GM19239 (cell line): Measurements from ENCODE around the gene FBXO9.
"Not testable (repeated sequence)": the region's sequence is repeated elsewhere in the genome, so short reads cannot be mapped to it uniquely, and the experiment has no call there.

ENCODE experiments used
- DNase-seq: peaks from one replicate; pipeline ENCODE4 v3.0.0; 2011; ENCODE audit warnings: low spot score; ENCODE audit not compliant: insufficient read length
- FAIRE-seq: peaks from 2 replicates; lab custom pipeline; 2011; peaks lifted over from hg19 to GRCh38; lab: Jason Lieb, UNC

Gene FBXO9

GRCh38 chr6:53045891-53046673 is 19.1 kb upstream of the FBXO9 start:
- FAIRE-seq (no peak), DNase-seq (no peak)

DNA sequence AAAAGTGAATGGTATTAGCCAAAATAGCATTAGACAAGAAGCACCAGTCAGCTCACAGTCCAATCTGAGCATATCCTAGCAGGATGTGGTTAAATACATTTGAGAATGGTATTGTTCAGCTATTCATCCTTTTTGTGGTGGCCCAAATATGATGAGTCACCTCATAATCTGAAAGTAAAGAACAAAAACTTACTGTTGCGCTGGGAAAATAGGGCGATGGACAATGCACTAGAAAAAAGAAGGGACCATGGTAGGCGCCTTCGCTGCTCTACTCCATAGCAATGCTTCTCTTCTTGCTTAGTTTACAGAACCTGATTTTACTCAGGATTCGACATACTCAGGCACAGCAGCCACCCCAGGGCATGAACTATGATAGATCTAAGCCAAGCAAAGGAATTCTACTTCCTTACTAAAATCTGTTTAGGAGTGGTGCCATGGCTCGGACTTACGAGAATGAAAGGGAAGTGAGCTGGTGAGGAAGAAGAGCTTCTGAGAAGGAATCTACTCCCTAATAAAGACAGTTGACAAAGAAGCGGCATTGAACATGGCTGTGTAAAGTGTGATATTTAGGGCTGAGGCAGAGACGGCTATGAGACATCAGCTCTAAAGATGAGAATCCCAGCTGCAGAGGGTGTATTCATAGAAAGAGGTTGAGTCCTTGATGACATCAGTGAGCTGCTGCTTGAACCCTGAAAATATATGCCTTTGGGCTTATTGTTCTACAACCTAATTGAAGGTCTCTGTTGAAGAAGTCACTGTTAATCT is 16.6 kb upstream of the FBXO9 start:
- DNase-seq (peak; percentile 21), FAIRE-seq (peak; percentile 90)

GRCh38 chr6:53049415-53049814 is 15.8 kb upstream of the FBXO9 start:
- no peak for DNase-seq
- FAIRE-seq: no peak

- FAIRE-seq, DNase-seq: not testable (repeated sequence)
Measured at GRCh38 chr6:53052152-53052551, 13.1 kb upstream of the FBXO9 start.

DNA sequence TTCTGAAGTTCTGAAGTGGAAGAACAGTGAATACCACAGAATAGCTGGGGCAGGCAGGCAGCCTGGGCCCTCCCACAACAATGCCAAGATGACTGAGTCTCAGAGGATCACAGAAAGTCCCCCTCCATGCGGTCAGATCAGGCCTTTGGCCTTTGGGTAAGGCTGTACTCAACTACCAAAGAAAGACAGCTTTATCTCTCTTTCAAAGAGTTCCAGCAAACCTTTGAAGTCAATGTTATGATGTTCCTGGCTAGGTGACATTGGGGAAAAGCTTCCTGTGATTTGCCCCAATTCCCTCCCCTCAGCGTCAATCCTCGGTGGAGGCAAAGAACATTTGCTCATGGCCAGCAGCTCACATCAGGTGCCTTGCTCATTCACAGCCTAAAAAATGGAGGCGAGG is 10.7 kb upstream of the FBXO9 start:
- DNase-seq (no peak), FAIRE-seq (no peak)

- DNase-seq: no peak
- FAIRE-seq: no peak
Measured at GRCh38 chr6:53055873-53056272, 9.3 kb upstream of the FBXO9 start.

- no peak for FAIRE-seq
- DNase-seq: no peak
Measured at GRCh38 chr6:53056273-53056672, 8.9 kb upstream of the FBXO9 start.

GRCh38 chr6:53058388-53059195 is 6.6 kb upstream of the FBXO9 start:
- FAIRE-seq (no peak), DNase-seq (no peak)

GRCh38 chr6:53059648-53060589 is 5.3 kb upstream of the FBXO9 start:
- no peak for FAIRE-seq
- DNase-seq: no peak

GRCh38 chr6:53062169-53062539 is 3.0 kb upstream of the FBXO9 start:
- FAIRE-seq (no peak), DNase-seq (no peak)

- FAIRE-seq, DNase-seq: not testable (repeated sequence)
Measured at GRCh38 chr6:53064255-53064654, 949 bp upstream of the FBXO9 start.

DNA sequence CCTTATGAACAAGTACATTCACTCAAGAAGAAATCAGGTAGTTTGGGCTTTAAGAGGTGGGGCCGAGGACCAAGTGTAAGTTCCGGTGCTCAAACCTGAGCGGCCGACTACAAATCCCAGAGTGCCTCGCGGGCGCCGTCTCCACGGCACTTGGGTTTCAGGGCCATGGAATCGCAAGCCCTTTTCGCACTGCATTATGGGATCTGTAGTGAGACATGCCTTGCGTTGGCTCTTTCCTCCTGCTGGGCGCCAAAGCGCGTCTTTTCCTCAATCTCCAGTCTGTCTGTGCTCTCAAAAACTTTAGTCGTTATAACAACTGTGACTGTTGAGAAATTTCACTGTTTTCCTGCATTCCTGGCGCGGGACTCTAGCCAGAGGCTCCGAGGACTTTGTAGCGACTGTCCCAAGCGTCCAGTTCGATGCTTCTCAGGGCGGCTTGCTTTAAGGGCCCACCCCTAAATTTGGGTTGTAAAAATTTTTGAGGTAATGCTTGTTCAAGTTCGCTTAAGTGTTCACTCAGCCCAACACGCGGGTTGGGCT is 408 bp upstream of the FBXO9 start:
- DNase-seq (peak; percentile 73), FAIRE-seq (peak; percentile 94)

GRCh38 chr6:53066077-53066417 is 843 bp downstream of the FBXO9 start:
- FAIRE-seq: no peak
- no peak for DNase-seq

DNA sequence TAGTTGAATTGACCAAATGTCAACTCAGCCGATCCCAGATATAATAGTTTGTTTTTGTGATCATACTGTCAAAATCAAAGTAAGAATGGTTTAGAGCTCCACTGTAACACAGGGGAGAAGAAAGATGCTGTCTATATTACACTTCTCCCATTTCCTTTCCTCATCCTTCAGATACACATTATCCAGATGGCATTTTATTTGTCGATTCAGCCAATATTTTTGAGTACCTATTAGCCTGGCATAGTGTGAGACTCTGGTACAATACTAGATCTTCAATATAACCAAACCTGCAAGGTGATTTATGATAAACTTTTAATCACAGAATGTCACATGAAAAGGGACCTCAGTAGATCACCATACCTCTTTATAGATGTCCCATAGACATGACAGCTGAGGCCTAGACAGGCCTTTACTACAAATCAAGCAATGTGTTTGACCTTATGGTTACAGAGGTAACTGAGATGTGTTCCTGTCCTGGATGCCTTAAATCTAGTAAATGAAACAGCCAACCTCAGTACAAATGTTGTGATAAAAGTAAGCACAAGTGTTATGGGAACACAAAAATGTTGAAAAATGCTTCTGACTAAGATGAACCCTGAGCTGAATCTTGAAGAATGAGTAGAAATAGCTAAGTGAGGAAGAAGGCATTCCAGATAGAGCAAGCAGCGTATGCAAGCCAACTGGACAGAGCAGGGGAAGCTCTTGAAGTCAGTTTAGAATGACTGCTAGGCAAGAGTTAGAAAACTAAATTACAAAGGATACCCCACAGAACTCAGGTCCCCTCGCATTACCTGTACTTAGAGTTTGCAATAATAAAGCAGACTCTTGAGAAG is 1.9 kb downstream of the FBXO9 start:
- DNase-seq: no peak

GRCh38 chr6:53067849-53068361 is 2.7 kb downstream of the FBXO9 start:
- FAIRE-seq (no peak), DNase-seq (no peak)

More for the DNA sequence above, 1.9 kb downstream of the FBXO9 start:
- FAIRE-seq: no peak

- DNase-seq (no peak), FAIRE-seq (no peak)
Measured at GRCh38 chr6:53069427-53069826, 4.2 kb downstream of the FBXO9 start.

DNA sequence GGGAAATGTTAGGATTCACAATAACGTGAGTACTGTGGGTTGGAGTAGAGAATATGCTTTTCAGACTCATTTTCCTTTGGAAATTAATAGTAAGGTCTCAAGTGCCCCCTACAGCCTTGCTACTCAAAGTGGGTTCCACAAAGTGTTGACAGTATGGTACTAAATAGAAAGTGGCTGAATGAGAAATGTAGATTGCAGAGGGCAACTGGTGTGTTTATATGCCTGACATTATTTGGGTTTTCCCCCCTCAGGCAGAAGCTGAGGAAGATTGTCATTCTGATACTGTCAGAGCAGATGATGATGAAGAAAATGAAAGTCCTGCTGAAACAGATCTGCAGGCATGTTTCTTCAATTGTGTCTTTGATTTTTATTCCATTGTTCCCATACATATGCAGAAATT is 5.6 kb downstream of the FBXO9 start:
- no peak for DNase-seq
- FAIRE-seq: peak; percentile 83

DNA sequence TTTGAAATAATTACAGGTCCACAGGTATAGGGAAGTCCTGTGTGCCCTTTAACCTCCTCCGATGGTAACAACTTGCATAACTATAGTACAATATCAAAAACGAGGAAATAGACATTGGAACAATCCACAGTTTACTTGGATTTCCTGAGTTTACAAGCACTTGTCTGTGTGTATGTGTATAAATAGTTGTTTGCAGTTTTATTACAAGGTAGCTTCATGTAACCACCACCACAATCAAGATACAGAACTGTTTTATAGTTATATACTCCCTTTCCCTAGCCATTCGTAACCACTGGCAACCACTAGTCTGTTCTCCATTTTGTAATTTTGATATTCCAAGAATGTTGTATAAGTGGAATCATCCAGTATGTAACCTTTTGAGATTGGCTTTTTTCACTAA is 9.1 kb downstream of the FBXO9 start:
- no peak for FAIRE-seq
- DNase-seq: no peak
